ENCODE data around the gene XPNPEP2. TPM values are rescaled to one million over a fixed set of nuclear protein-coding genes. Genes with fewer than 3 reads are reported as not detected.

Gene XPNPEP2
- total RNA-seq, 1 donor from 2014 or later: not detected

DNA sequence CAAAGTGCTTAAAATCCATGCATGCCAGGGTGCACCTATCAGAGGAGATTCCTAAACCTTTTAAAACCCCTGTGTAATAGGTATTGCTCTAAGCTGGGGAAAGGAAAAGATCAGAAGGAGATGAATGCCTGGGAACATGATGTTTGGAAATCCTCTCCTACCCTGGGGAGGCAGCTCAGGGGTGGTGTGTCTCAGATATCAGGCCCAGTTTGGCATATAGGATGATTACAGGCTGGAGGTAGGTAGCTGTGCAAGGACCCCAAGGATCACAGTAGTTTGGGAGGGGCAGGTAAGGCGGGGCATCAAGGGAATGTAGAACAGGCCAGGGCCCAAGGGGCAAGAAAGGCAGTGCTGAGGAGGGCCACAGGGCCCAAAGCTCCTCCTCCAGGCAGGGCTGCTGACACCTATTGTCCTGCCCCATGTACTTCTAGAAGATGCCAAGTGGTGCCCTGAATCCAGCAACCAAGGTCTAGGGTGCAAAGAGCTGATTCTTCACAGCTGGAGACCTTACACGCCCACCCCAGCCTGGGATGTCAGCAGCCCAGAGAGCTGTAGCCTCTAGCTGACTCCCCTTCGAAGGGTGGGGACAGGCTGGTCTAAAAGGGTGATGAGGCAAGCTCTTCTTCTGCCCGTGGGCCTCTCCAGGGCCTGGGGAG, 58.6 kb downstream of the XPNPEP2 start:
- no peak for DNase-seq (ENCODE audit: low read depth in 2 of 2)

DNA sequence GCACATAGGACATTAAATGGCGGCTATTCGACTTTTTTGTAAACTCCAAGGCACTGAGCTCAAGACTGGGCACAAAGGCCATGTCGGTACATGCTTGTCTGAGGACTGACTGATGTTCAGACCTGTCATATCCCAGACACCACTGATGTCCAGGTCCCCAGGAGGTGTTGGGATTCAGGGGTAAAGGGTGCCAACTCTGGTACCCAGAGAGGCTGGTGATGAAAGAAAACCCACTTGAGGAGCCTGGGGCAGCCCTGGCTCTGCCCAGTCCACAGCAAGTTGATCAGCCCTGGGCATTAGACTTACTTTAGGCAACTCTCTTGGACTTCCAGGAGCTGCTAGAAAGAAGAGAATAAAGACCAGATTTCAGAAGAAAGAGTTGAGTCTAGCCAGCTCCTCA, 59.7 kb downstream of the XPNPEP2 start:
- DNase-seq (ENCODE audit: low read depth in 2 of 2): no peak

DNA sequence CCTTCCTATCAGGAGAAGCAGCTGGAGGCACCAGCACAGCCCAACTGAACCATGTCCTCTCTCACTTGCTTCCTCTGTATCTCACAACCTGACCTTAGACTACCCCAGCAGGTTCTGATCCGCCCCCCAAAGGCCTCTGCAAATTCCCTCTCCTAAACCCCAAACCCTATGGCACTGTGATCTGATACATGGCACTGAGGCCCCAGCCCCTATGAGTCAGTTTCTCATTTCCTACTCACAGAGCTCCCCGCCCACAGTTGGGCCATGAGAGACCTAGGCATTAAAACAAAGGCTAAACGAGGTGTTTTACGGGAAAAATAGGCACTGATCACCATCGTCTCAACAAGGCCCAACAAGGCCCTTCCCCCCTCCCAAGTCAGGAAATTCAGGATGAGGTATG, 60.1 kb downstream of the XPNPEP2 start:
- no peak for DNase-seq (ENCODE audit: low read depth in 2 of 2)

DNA sequence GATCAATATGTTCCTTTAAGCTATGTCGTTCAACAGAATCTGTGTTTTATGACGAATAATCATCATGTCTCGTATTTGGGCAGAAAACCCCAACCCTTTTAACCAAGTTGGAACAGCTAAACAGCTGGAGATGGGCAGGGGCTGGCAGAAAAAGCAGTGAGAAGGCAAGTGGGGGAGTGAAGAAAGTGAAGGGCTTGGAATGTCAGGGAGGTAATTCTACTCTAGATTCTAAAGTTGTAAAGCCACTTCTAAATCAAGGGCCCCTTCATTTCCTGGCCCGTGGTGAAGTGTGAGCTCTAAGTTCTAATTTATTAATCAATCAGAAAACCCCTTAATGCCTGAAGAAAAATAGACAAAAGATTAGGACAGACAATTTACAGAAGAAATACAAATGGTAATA, 61.4 kb downstream of the XPNPEP2 start:
- DNase-seq (ENCODE audit: low read depth in 2 of 2): no peak

DNA sequence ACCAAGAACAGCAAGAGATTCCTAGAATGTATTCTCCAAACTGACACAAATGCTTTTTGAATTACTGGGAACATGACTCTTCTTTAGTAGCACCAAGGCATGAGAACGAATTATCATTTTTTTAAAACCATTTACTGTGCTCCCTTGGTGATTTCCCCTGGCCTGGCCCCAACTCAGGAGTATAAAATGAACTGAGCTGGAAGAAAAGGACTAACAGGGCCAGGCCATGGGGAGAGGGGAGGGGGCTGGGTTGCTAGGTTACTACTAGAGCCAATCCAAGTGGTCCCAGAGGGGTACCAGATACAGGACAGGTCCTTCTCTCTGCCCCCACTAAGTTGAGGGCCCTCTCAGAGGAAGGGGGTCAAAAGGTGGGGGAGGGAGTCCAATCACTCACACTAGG, 64.1 kb downstream of the XPNPEP2 start:
- DNase-seq (ENCODE audit: low read depth in 2 of 2): no peak

DNA sequence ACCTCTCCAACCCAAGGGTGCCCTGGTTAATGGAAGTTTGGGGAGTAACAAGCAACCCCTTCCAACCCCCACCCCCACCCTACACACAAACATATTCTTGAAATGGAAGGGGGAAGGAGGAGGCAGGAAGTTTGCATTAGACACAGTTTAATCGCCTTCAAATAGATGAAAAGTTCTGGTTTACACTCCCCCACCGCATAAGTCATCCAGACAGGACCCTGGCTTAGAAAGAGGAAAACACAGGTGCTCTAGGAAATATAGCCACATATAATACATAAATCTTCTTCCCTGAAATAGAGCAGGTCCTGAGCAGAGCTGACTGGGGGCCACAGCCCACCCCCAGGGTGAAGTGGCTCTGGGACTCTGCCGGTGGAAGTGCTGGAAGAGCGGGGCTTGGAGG, 66.0 kb downstream of the XPNPEP2 start:
- DNase-seq (ENCODE audit: low read depth in 2 of 2): no peak

DNA sequence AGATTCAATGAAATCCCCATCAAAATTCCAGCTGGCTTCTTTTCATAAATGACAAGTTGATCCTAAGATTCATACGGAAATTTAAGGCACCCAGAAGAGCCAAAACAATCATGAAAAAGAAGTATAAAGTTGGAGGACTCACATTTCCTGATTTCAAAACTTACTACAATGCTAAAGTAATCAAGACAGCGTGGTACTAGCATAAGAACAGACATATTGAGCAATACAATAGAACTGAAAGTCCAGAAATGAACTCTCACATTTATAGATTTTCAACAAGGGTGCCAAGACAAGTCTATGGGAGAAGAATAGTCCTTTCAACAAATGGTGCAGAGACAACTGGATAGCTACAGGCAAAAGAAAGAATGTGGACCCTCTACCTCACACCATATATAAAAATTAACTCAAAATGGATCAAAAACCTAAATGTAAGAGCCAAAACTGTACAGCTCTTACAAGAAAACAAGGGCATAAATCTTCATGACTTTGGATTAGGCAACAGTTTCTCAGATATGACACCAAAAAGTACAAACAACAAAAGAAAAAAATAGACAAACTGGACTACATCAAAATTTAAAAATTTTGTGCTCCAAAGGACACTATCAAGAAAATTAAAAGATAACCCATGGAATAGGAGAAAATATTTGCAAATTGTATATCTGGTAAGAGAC, 69.5 kb downstream of the XPNPEP2 start:
- DNase-seq (ENCODE audit: low read depth in 2 of 2): no peak

DNA sequence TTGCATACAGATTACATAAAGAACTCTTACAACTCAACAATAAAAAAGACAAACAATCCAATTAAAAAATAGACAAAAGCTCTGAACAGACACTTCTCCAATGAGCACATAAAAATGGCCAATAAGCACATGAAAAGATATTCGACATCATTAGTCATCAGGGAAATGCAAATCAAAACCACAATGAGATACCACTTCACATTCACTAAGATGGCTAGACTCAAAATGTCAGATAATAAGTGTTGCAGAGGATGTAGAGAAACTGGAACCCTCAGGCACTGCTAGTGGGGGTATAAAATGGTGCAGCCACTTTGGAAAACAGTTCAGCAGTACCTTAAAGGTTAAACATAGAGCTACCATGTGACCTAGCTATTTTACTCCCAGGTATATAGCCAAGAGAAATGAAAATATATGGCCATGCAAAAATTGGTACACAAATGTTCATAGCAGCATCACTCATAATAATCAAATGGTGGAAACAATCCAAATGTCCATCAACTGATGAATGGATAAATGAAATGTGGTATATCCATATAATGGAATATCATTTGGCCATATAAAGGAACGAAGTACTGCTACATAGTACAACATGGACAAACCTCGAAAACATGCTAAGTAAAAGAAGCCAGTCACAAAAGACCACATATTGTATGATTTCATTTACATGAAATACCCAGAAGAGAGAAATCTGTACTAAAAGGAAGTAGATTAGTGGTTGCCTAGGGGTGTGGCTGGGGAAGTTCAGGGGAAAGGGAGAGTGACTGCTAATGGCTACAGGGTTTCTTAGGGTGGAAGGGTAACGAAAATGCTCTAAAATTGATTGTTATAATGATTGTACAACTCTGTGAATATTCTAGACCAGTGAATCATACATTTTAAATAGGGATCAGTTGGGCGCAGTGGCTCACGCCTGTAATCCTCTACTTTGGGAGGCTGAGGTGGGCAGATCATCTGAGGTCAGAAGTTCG, 70.3 kb downstream of the XPNPEP2 start:
- no peak for DNase-seq (ENCODE audit: low read depth in 2 of 2)

DNA sequence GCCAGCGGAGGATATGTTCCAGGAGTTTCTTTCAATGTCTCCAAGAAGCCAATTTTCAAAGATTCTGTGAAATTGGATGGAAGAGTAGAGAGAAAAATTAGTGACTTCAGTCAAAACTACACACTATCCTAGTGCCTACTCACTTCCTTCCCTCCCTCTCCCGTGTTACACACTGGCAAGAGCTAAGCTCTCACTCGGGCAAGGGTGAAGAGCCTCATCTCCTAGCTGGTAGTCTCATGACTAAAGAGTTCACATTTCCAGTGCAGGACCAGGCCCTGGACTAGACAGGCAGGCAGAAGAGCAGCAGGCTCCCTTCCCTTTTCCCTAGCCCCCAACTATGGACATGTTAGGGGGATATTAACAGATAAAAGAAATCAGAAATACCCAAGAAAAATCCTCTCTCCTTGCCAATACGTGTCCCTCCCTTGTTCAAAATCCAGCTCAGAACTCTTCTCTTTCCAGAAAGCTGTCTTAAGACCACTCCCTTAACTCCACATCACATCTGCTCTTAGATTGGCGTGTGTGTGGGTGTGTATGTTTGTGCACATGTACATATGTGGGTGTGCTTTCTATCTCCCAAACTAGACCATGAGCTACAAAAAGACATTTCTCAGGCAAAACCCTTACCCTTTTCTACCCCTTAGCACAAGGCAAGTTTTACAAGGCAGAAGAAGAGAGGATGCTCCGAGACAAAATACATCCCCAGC, 75.0 kb downstream of the XPNPEP2 start:
- DNase-seq (ENCODE audit: low read depth in 2 of 2): no peak

DNA sequence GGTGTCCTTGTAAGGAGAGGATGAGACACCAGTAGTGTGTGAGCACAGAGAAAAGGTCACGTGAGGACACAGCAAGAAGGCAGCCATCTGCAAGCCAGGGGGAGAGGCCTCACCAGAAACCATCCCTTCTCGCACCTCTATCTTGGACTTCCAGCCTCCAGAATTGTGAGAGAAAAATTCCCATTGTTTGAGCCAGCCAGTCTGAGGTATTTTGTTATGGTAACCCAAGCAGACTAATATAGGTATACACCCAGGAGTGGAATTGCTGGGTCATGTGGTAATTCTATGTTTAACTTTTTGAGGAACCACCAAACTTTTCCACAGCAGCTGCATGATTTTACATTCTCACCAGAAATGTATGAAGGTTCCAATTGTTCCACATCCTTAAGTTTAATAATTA, 79.3 kb downstream of the XPNPEP2 start:
- no peak for DNase-seq (ENCODE audit: low read depth in 2 of 2)

Other genes starting within 250 kb of the XPNPEP2 start
- 18.3 and 22.6 TPM in 2 replicates for gene SMARCA1, start 215.5 kb upstream of the XPNPEP2 start, total RNA-seq
- gene OCRL, start 198.7 kb upstream of the XPNPEP2 start, total RNA-seq: 10.0 and 11.9 TPM in 2 replicates
- 9.3 and 28.8 TPM in 2 replicates for gene APLN, start 84.0 kb upstream of the XPNPEP2 start, total RNA-seq
- not detected in 2 replicates for gene SASH3, start 41.0 kb downstream of the XPNPEP2 start, total RNA-seq
- gene ZDHHC9, start 104.9 kb downstream of the XPNPEP2 start, total RNA-seq: 10.7 and 15.9 TPM in 2 replicates
- 10.9 and 11.9 TPM in 2 replicates for gene UTP14A, start 167.2 kb downstream of the XPNPEP2 start, total RNA-seq
- gene BCORL1, start 243.7 kb downstream of the XPNPEP2 start, total RNA-seq: 1.7 and 2.0 TPM in 2 replicates

All from lung microvascular endothelial cell (primary cell).